HG03457 (cell line): Measurements from ENCODE around the gene ETS1.

Experiments
- ATAC-seq: cut with Tn5 transposase; IDR thresholded peaks from one replicate; pipeline ENCODE4 v1.9.1; 2021; ENCODE audit warnings: moderate number of reproducible peaks; ENCODE audit not compliant: unreplicated experiment

ETS1 gene

DNA sequence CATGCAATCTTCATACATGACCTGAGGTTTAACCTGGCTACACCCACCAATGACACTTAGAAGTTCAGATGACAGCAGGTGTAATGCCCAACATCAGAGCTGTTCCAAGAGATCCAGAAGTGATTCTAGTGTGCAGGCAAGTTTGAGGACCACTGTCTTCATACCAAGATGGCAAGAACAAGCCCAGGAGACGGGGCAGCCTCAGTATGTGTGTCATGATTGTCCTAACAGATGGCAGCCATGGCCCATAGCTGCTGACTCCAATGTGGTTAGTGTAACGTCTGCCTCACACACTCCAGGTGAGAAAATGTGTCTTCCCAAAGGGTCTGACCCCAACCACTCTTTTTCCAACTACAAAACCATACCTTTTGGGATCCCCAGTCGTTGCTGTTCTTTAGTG, 97.3 kb downstream of the ETS1 start:
- ATAC-seq = no peak

DNA sequence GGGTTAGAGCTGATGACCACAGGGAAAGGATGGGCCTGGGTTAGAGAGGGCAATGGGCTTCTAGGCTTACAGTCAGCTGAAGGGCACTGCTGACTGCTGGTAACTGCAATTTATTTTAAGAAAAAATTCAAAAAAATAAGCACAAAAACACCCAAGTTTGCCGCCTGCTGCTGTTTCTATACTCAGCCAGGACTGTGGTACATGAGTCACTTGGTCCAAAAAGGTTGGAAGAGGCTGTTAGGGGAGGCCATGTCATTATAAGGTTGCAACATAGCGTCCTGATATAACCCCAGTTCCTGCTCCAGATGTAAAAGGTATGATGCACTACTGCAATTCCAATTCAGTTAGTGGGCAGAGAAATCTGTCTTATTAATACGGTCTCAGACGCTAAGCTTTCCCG, 98.9 kb downstream of the ETS1 start:
- ATAC-seq = no peak

DNA sequence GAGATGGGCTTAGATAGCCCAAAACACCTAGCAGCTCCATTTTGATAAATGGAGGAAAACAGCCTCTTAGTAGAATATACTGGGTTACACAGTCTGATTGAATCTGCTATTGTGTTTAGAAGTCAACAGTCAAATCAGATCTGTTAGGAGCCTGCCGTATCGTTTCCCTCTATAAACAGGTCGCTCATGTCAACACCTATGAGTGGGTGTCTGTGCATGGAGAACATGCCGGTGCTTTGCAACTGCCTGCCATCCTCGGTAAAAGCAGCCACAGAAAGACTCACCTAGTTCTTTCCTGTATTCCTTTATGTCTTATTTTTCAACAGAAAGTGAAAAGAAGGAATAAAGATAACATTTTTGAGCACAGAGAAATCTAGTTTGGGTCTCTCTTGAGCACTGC, 99.4 kb downstream of the ETS1 start:
- no peak for ATAC-seq

DNA sequence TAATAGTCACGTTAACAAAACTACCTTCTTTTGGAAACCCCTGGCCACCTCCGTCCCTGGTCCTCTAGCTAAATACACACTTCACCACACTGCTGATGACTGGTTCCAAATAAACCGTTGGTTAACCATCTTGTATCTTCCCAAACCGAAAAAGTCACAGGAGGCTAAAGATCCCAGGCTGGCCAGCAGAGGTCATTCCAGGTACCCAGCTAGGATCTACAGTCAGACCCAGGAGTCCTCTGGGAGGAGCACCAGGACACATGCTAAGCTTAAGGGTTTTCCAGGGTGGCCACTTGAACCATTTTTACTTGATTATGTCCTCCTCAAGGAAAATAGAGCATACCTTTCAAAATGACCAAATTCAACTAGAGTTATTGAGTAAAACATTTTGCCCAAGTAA, 103.2 kb downstream of the ETS1 start:
- no peak for ATAC-seq

DNA sequence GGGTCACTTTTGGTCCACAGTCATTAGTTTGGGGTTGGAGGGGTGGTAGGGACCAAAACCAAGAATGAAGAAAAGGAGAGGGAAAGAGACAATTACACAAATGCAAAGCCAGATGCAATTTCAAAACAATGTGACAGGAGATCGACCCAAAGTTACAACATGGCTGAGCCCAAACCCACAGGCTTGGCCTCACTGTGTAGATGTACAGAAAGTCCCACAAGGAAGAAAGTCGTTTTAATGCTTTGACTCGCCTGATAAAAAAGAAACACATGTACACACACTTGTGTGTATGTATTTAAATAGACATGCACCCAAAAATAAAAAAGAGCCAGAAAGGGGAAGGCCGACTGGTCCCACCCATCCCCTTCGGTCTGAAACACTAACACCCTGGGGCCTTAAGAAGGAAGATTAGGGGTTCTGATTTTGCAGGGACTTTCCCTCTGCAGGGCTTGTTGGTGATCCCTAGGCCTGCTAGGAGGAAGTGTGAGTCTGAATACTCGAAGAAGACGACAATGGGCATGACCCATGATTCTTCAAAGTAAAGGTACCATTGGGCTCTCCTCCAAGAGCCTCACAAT, 104.1 kb downstream of the ETS1 start:
- peak; percentile 67 for ATAC-seq

DNA sequence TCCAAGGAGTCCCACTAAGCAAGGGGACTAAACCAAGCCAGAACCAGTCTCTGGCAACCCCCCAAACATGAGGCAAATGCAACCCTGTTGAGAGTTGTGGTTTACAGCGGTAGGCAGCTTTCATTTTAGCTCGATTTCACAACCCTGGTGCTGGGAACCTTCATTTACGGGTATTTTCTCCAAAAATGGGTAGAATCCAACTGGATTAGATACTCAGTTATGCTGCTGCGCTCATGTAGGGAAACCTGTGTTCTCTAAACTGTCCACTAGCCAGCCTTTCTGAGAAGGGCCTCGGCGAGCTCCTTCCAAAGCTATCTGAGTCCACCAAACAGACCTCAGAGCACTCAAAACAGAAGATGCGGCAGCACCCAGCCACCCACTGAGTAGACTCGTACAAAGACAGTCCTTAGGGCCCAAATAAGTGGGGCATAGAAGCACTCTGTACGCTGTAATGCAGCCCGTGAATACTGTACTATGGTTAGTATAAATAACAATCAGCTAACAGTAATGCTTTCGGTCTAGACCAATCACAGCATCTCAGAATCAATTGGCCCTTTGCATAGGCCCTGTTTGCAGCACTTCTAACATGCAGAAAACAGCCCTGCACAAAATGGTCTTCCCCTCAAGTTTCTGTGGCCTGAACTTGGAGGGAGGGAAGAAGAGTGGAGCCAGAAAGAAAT, 104.7 kb downstream of the ETS1 start:
- ATAC-seq = peak; percentile 27

DNA sequence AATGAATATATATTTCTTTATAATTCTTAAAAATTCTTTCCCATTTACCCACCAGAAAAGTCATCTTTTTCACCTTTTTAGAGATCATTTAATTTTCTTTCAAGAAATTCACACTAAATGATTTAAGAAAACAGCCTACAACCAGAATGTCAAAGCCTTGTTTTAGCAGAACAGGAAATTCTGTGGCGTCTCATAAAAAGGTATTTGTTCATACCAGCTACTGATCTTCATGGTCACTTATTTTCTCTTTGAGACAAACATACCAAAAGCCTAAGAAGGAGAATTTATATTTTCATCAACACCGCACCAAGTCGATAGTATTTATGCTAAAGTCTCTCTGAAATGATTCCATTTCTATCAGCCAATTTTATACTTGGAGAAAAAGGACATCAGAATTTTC, 105.3 kb downstream of the ETS1 start:
- no peak for ATAC-seq

DNA sequence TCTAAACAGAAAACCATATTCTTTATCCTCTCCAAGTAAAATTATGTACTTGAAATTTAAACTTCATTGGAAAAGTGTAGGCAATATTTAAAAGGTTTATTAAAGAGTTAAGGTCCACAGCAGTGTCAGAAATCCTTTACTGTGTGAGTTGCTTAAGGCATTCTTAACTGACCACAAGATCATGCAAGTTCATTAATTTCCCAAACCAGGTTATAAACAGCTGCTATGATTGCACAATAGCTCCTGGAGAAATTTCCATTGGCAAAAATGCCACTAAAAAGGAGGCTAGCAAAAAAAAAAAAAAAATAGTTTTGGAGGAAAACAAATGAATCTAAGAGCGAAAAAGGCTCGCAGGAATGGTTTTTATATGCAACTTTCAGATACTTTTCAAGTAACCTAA, 106.2 kb downstream of the ETS1 start:
- ATAC-seq = no peak

DNA sequence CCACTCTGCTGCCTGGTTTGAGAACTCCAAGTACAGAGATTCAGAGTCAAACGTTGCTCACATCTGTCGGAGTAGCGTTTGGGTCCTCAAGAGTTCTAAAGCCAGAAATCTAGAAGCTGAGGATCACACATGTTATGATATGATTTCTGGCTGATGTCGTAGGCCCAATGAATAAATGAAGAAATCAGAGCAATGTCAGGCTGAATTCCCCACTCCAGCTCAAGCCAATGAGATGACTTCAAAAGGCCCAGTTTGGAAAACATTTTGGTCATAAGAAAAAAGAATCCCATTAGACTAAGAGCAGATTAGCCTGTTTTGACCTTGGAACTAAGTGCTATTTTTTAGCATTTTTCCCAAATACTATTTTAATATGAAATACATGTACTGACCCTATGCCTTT, 106.7 kb downstream of the ETS1 start:
- ATAC-seq = no peak

DNA sequence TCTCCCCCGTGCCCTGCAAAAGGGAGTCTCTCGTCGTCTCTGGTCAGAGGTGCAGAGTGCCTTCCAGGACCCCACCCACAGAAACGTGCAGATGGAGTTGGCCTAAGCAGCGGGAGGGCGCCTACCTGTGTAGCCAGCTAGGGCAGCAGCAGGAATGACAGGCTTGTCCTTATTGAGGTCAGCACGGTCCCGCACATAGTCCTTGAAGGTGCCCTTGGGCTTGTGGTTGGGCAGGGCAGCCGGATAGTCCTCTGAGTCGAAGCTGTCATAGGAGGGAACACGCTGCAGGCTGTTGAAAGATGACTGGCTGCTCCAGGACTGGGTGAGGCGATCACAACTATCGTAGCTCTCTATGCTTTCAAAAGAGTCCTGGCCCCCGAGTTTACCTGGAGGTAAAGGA, 107.3 kb downstream of the ETS1 start:
- ATAC-seq = no peak

DNA sequence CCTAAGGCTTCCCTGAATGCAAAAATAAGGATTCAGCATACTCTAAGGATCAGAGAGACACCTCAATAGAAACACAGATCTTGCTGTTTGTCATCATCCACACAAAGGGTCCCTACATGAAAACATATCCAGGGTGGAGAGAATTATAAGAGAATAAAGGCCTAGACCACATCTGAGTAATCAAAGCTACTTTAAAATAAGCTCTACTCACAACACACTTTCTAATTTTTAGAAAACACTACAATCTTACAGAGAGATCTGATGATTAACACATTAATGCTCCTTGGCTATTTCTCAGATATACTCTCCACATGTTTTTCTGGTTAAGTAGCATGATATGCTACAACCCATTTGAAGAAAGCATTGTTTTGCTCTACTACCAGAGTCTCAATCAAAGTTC, 108.2 kb downstream of the ETS1 start:
- ATAC-seq = no peak

DNA sequence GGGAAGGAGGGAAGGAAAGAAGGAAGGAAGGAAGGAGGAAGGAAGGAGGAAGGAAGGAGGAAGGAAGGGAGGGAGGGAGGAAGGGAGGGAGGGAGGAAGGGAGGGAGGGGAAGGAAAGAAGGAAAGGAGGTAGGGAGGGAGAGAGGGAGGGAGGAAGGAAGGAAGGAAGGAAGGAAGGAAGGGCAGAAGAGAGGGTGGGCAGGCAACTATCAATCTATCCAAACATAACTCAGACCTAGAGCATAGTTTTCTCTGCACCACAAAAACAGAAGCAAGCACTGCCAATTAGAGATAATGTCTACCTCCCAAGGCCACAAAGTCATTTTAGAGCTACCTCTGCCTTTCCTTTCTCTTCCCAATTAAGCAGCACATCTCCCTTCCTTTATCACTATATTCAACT, 109.1 kb downstream of the ETS1 start:
- ATAC-seq = no peak

DNA sequence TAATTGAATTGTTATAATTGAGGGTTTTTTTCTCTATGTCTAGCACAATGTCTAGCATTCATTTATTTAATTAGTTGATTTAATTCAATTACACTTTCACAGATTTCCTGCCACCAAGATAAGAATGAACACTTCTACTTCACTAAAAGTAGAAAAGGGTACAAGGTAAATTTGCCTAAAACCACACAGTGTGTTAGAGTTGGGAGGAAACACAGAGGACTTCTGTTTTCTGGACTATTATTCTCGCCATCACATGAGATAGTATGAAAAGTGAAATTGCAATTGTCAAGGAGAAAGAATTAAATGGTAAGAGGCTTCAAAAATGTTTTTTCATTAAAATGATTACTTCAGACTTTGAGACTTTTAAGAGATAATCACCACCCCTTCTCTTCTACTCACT, 109.5 kb downstream of the ETS1 start:
- ATAC-seq = no peak

DNA sequence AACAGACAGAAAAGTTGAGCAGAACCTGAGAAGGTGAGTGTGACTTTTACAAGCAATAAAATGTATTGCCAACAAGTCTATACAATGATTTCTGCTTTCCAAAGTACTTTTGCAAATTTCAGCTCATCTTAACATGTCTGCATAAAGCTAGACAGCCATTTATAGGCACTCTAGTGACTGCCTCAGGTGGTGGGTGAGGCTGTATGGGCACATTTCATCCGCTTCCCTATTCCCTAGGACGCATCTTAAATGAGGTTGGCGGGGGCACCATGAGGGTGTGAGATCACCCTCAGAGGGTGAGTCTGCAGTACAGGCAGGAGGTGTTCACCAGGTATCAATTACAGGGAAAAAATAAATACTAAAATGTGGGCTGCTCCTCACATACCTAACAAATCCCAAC, 110.1 kb downstream of the ETS1 start:
- no peak for ATAC-seq

DNA sequence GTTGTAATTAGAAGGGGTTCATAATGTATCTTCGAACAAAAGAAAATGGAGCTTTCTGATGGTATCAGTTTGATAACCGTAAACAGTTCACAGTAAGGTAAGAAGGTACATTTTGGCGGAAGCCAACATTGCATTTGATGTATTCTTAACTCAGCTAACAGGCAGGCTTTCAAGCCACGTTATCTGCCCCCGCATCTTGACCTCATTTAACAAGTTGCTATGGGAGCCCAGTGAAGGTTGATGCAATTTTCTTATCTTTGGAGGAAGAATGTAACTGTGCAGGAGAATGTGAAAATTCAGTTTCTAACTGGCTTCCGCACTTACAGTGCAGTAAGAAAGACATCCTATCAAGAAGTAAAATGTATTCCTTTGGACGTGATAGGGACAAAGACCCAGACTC, 110.6 kb downstream of the ETS1 start:
- no peak for ATAC-seq

DNA sequence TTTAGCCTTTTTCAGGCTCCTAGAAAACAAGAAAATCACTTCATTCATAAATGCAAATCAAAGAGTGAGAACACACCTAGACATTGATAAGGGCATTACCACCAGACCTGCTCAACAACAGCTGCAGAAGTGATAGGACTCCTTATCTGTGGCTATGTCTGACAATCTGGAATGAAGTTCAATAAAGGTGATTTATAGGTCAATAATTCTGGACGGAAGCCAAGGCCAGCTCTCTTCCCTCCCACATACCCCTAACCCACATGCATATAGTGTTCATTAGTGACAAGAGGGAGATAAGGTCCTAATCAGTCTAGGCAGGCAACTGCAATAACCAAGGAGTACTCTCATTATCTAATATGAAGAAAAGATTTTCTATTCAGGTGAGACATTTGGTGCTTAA, 111.3 kb downstream of the ETS1 start:
- ATAC-seq = no peak

DNA sequence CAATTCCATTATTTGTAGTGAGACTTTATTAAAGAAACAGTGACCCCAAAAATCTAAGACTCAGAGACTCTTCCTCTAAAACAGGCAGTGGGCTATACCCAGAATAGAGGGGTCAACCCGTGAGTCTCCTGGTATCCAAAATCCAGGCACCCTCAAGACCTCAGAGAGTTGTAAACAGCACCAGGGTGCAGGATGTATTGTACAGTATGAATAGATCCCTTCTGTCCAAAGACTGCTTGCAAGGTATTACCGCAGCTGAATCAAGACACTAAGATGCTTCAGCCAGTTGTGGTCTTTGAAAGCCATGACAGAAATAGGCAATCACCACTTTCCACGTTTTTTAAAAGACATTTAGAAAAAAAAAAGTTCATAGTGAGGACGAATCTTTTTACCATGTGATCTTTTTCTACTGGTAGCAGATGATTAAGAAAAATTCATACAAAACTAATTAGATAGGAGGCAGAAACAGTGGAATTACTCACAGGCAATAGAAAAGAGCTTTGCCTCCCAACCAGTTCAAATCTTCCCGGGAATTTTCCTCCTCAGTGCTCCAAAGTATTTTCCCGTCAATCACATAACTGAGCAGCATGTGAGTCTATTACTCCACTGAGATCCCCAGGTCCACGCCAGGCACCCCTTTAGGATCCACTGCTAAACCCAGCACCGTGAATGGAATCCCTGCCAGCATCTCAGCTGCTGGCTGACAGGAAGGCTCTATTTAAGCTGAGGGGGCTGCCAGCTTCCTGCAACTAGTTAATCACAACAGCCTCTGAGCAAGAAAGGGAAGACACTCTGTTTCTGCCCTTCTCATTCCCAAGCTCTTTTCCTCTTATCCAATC, 113.1 kb downstream of the ETS1 start:
- no peak for ATAC-seq

DNA sequence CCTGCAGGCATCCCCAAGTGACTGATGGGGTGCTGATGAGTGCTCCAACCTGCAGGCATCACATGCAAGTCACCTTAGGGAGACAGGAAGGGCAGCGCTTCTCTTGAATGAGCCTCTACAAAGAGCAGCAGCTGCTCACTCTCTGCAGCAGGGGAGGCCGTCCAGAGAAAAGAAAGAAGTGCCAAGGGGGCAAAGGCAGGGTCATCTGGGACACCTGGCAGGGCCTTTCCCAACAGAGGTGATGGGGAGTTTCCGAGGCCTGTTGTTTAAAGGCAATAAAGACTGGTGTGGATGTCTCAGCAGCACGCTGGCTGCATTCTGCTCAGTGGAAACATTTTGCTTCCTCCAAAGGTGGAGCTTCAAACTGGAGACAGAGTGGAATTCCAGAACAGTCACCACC, 113.7 kb downstream of the ETS1 start:
- ATAC-seq = no peak

DNA sequence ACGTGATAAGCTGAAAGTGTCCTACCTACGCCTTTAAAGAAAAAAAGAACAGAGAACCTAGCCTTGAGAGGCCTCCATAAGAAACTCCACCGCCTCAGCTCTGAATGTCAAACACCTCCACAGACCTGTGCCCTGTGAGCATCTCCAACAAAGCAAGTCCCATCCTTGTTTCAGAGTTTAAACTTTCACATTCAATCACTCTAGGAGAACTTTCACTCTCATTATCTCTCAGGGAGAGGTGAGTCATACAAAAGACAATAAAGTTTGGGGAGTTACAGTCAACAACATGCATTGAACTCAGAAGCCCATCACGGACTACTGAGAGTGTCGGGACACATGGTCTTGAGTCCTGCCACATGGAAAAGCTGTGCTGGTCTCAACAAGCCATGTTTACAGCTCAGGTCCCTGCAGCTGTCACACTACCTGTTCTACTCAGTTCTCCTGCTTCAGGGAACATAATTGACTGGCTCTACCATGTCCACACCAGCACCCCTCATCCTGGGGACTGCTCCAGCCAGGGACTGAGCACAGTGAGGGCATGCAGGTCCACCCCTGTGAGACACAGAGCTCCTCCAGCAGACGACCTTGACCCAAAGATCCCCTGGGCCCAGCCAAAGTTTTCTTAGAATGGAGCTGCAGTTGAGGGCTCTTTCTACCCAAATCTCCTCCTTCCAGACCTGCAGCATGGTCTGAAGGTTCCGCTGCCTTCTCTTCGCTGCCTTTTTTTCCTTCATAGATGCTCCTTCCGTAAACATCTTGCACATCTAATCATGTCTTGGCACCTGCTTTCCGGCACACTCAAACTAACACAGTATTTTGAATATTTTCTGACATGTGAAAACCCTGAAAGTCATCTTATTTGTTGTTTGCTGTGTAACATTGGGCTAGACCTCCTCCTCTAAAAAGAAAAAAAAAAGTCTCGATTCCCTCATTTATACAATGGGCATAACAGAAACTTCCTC, 114.9 kb downstream of the ETS1 start:
- ATAC-seq = peak; percentile 38

DNA sequence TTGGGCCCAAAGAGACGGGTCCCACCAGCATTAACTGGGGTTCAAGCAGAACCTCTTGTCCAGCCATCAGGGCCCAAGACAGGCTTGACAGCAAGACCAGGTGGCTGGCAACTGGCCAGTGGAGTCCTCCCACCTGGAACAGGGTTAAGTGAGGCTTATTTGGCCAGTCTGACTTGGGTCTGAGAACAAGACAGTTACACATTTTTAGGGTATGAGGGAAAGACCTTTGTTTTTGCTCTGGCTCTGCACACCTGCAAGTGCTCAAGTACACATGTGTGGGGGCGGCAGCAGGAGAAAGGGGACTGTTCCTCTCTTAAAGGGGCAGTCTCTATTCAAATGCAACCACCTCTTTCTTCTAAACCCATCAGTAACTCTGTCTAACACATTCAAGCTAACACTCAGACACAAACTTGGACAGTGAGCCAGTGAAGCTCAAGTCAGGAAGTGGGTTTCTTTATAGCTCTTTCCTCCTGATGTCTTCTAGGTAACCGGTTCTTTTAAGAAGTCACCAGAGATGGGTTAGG, 116.2 kb downstream of the ETS1 start:
- peak; percentile 26 for ATAC-seq

DNA sequence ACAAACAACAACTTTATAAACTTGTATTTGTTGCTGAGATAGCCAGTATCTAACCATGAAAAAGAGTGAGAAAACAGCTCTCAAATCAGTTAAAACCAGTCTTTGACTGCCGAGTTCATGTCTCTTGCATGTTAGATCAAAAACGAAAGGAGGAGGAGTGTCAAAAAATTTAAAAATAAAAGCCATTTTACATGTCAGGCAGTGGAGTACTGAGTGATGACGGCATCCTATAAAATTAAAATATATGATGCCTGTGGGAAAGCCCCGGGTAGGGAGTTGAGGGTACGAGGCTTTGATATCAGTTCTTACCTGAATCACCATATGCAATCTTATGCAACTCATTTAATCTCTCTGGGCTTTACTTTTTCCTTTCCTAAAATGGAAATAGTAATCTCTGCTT, 117.3 kb downstream of the ETS1 start:
- ATAC-seq = no peak
